Testis (tissue), 3 donors: ENCODE measurements around the gene CARTPT. TPM values are rescaled to one million over a fixed set of nuclear protein-coding genes. Genes with fewer than 3 reads are reported as not detected.

ENCODE experiments used
- DNase-seq: peaks from one replicate; pipeline ENCODE4 v3.0.0-alpha.2; 2019
- H3K27ac ChIP-seq, 2 donors: fragments of 200-600 bp; sonication (generic); one replicate each; pipeline ENCODE4 v1.5.1; 2019
- H3K27me3 ChIP-seq: fragments of 200-600 bp; sonication (generic); one replicate; pipeline ENCODE4 v1.5.1; 2019
- H3K36me3 ChIP-seq: fragments of 200-600 bp; sonication (generic); one replicate; pipeline ENCODE4 v1.5.1; 2017; ENCODE audit warnings: low read depth; ENCODE audit errors: missing control alignments
- H3K4me1 ChIP-seq: fragments of 200-600 bp; sonication (generic); one replicate; pipeline ENCODE4 v1.5.1; 2019
- H3K4me3 ChIP-seq, 2 donors: fragments of 200-600 bp; sonication (generic); one replicate each; pipeline ENCODE4 v1.5.1; 2017 to 2019
- H3K9me3 ChIP-seq: fragments of 200-600 bp; sonication (generic); one replicate; pipeline ENCODE4 v1.5.1; 2017
- CTCF ChIP-seq, 3 experiments: fragments of 450-650 bp in 2 of 3; fragments of 200-600 bp in 1 of 3; sonication (generic) in 1 of 3; IDR thresholded peaks; one replicate each; pipeline ENCODE4 v1.5.1; 2016 to 2019; ENCODE audit warnings: antibody characterized with exemption in 3 of 3, mild to moderate bottlenecking in 2 of 3, moderate library complexity in 1 of 3
- POLR2A ChIP-seq: fragments of 450-650 bp; IDR thresholded peaks from one replicate; pipeline ENCODE4 v1.6.1; 2017; ENCODE audit warnings: antibody characterized with exemption, mild to moderate bottlenecking, moderate library complexity
- WGBS, 2 donors: methylation state at CpG; one replicate each; pipeline ENCODE4 v1.1.5; 2018; 5-methylcytosine and 5-hydroxymethylcytosine counted together
- intact Hi-C: fragments of 100-400 bp; cut with DNase I; formaldehyde crosslinking; loops from one replicate; pipeline ENCODE4 v1.15.1; 2023; ENCODE audit warnings: low total_unique reads
- polyA plus RNA-seq: library from polyadenylated mRNA; stranded (reverse); fragments of 350-450 nt; fragmentation: Illumina TruSeq; extraction: RNeasy Lipid Tissue Mini Kit (QIAGEN cat#74804); gene quantifications from one replicate; pipeline ENCODE4 v1.2.3, GENCODE V29; 2014; ENCODE audit warnings: low read depth, low replicate concordance; ENCODE audit not compliant: insufficient read depth
- total RNA-seq, 2 donors: library from RNA; depleted of rRNA; stranded (reverse); fragments of >200 nt; gene quantifications; one replicate each; pipeline ENCODE4 v1.2.3, GENCODE V29; 2016

The CARTPT gene
- total and polyA plus RNA-seq, 3 donors from 2014 or later: 15.0 to 35.8 (median 18.2) TPM

GRCh38 chr5:71738662-71739361 lies 19.7 kb downstream of the CARTPT start:
- Histone ChIP-seq H3K27ac (no peak overlapping the region), H3K27me3 (no peaks in the 10 kb centered on the region), H3K4me1 (peaks cover 8% of the 10 kb centered on the region), H3K36me3 (no peaks in the 10 kb centered on the region), H3K9me3 (no peaks in the 10 kb centered on the region), H3K4me3 (no peak overlapping the region)
- intact Hi-C loops: no loop called here
- no peak for TF ChIP-seq POLR2A
- no peak for TF ChIP-seq CTCF (IDR thresholded peaks at IDR 0.05)
- no peak for DNase-seq
- 85 to 87% methylated on average over 4 of the region's 4 CpGs for WGBS, 2 donors

GRCh38 chr5:71740015-71740753 lies 21.1 kb downstream of the CARTPT start:
- H3K4me1 ChIP-seq: peaks cover 8% of the 10 kb centered on the region
- TF ChIP-seq POLR2A: no peak
- TF ChIP-seq CTCF (IDR thresholded peaks at IDR 0.05): no peak
- WGBS, 2 donors: 90 to 96% methylated on average over 8 of the region's 8 CpGs
- no peak overlapping the region for H3K27ac ChIP-seq
- DNase-seq: no peak
- no peaks in the 10 kb centered on the region for H3K27me3 ChIP-seq
- intact Hi-C loops: no loop called here
- no peaks in the 10 kb centered on the region for H3K9me3 ChIP-seq
- no peaks in the 10 kb centered on the region for H3K36me3 ChIP-seq
- H3K4me3 ChIP-seq: no peak overlapping the region

GRCh38 chr5:71743155-71743554 lies 24.1 kb downstream of the CARTPT start:
- H3K9me3 ChIP-seq: no peaks in the 10 kb centered on the region
- no peaks in the 10 kb centered on the region for H3K36me3 ChIP-seq
- 45 to 53% methylated on average over 6 of the region's 6 CpGs for WGBS, 2 donors
- DNase-seq: peak; percentile 14
- peak overlapping the region in 1 of 2 donors; percentile 18 for H3K27ac ChIP-seq
- H3K27me3 ChIP-seq: no peaks in the 10 kb centered on the region
- intact Hi-C loops: no loop called here
- peaks cover 10% of the 10 kb centered on the region for H3K4me1 ChIP-seq
- no peak overlapping the region for H3K4me3 ChIP-seq
- TF ChIP-seq POLR2A (no peak), CTCF (IDR thresholded peaks at IDR 0.05) (no peak)

- no peak for TF ChIP-seq CTCF (IDR thresholded peaks at IDR 0.05)
- TF ChIP-seq POLR2A: no peak
- intact Hi-C loops: no loop called here
- Histone ChIP-seq H3K4me3 (no peak overlapping the region), H3K36me3 (no peaks in the 10 kb centered on the region), H3K9me3 (no peaks in the 10 kb centered on the region), H3K4me1 (peaks cover 13% of the 10 kb centered on the region), H3K27me3 (no peaks in the 10 kb centered on the region), H3K27ac (peak overlapping the region in 1 of 2 donors; percentile 9)
- 64 to 73% methylated on average over 7 of the region's 7 CpGs for WGBS, 2 donors
- peak; percentile 16 for DNase-seq
These were observed 25.1 kb downstream of the CARTPT start for GRCh38 chr5:71744009-71744790.
